Choroid plexus epithelial cell (primary cell): ENCODE results near the gene DPH3.

Source experiments
- DNase-seq: peaks from one replicate; pipeline ENCODE4 v3.0.0-alpha.2; 2010; ENCODE audit warnings: low read depth
- H3K4me3 ChIP-seq: 2 replicates; pipeline ENCODE4 v1.5.1; 2011; ENCODE audit warnings: low read depth, mild to moderate bottlenecking, control low read depth, low read length, moderate library complexity
- CTCF ChIP-seq: conservative IDR thresholded peaks from 2 replicates; pipeline ENCODE4 v1.5.1; 2011; ENCODE audit warnings: low read depth, mild to moderate bottlenecking, control low read depth, inconsistent platforms, low read length, moderate library complexity

Gene DPH3

GRCh38 chr3:16224325-16224724 lies 40.4 kb downstream of the DPH3 start:
- no peak for TF ChIP-seq CTCF
- DNase-seq = no peak
- no peak overlapping the region for H3K4me3 ChIP-seq

DNA sequence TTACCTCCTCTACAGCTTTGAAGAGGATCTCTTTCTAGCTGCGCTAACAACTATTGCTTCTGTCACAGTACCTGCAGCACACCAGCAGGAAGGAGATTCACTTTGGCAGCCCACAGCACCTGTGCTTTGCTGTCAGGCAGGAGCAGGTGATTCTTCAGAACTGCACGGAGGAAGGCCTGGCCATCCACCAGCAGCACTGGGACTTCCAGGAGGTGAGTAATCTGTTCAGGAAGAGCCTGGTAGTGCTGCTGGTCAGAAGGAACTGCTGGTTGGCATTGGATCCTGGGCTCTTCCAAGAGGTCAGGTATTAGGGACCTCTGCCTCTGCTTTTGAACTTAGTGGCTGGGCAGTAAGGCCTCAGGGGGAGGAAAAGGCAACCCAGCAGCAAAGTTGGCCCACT lies 42.2 kb downstream of the DPH3 start:
- TF ChIP-seq CTCF = no peak
- DNase-seq = no peak
- no peak overlapping the region for H3K4me3 ChIP-seq

- no peak for TF ChIP-seq CTCF
- no peak overlapping the region for H3K4me3 ChIP-seq
- DNase-seq = no peak
Observed at GRCh38 chr3:16221990-16222389, 42.8 kb downstream of the DPH3 start.

DNA sequence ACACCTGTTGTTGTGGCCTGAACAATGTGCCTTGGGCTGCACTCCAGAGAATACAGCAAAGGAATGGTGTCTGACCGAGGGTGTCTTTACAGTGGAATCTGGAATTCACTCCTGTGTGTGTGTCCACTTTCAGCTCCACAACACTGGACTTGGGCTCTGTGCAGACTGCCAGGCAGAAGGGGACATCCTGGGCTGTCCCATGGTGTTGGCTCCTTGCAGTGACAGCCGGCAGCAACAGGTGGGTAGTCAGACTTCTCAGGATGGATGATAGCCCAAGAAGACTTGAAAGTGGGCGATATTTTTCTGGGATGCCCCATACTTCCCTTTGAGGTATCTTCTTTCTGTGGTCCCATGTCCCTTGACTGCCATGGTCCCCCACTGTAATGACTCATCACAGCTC lies 45.0 kb downstream of the DPH3 start:
- H3K4me3 ChIP-seq = no peak overlapping the region
- no peak for DNase-seq
- TF ChIP-seq CTCF = no peak

GRCh38 chr3:16216373-16216935 lies 48.3 kb downstream of the DPH3 start:
- TF ChIP-seq CTCF = no peak
- H3K4me3 ChIP-seq = no peak overlapping the region
- DNase-seq = no peak

DNA sequence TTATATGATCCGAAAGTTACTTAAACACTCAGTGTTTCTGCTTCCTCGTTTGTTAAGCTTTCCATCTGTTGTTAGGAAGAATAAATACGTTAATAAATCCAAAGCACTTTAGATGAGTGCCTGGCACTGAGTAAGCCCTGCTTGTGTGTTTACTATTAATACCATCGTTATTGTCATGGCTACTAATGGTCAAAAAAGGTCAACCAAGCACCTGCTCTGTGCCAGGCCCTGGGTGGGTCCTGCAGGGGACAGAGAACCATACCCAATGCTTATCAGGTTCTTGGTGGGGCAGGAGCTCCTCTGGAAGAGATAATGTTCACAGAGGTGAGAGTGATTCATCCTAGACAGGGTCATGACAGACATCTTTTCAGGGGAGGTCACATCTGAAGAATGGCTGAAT lies 50.4 kb downstream of the DPH3 start:
- no peak for DNase-seq
- no peak overlapping the region for H3K4me3 ChIP-seq
- TF ChIP-seq CTCF = no peak

GRCh38 chr3:16211176-16211904 lies 53.4 kb downstream of the DPH3 start:
- H3K4me3 ChIP-seq = no peak overlapping the region
- no peak for TF ChIP-seq CTCF
- DNase-seq = no peak
